H1 (cell line): ENCODE measurements around the gene ITIH4.

Experiments used
- ATF3 ChIP-seq: IDR thresholded peaks from 2 replicates; pipeline ENCODE4 v1.6.1; 2011; ENCODE audit warnings: low read depth, mild to moderate bottlenecking, low read length; ENCODE audit not compliant: insufficient read depth
- CREB1 ChIP-seq: IDR thresholded peaks from 2 replicates; pipeline ENCODE4 v1.6.1; 2012; ENCODE audit warnings: inconsistent platforms
- CTCF ChIP-seq, 3 experiments: IDR thresholded peaks; 1 replicate in 2 of 3; 2 replicates in 1 of 3; pipeline versions ENCODE4 v1.5.1 to v1.6.1; 2011; ENCODE audit warnings: low read length in 3 of 3, mild to moderate bottlenecking in 3 of 3, inconsistent platforms in 2 of 3, low read depth in 1 of 3, moderate library complexity in 1 of 3; ENCODE audit not compliant: insufficient read depth in 1 of 3; ENCODE audit errors: control extremely low read depth in 1 of 3
- EZH2 ChIP-seq: fragments of 200-600 bp; sonication (generic); IDR thresholded peaks from 2 replicates; pipeline ENCODE4 v1.7.1; 2012; ENCODE audit warnings: low read depth, mild to moderate bottlenecking, moderate library complexity, low read length, inconsistent platforms; ENCODE audit not compliant: severe bottlenecking
- JUND ChIP-seq: IDR thresholded peaks from 2 replicates; pipeline ENCODE4 v1.6.1; 2011; ENCODE audit warnings: mild to moderate bottlenecking, improper control_type of control experiment, low read length
- POLR2A ChIP-seq, 2 experiments: IDR thresholded peaks; 1 replicate in 1 of 2; 2 replicates in 1 of 2; pipeline ENCODE4 v1.6.1; 2011; ENCODE audit warnings: low read depth in 2 of 2, low read length in 2 of 2, mild to moderate bottlenecking in 2 of 2; ENCODE audit errors: control extremely low read depth in 1 of 2
- RNF2 ChIP-seq: fragments of 200-900, 300-1000 bp; sonication (generic); IDR thresholded peaks from 2 replicates; pipeline ENCODE4 v1.7.1; 2016; ENCODE audit warnings: borderline replicate concordance, low read depth, mild to moderate bottlenecking, antibody characterized with exemption, low read length; ENCODE audit not compliant: poor library complexity, severe bottlenecking; ENCODE audit errors: missing control alignments
- RXRA ChIP-seq: IDR thresholded peaks from 2 replicates; pipeline ENCODE4 v1.6.1; 2011; ENCODE audit warnings: low read depth, mild to moderate bottlenecking, low read length, moderate library complexity; ENCODE audit not compliant: insufficient read depth
- TAF1 ChIP-seq: IDR thresholded peaks from 2 replicates; pipeline ENCODE4 v1.6.1; 2011; ENCODE audit warnings: mild to moderate bottlenecking, low read depth, low read length
- TEAD4 ChIP-seq: IDR thresholded peaks from 2 replicates; pipeline ENCODE4 v1.6.1; 2012; ENCODE audit warnings: low read depth, low read length, inconsistent platforms, mixed read lengths
- ZNF274 ChIP-seq: IDR thresholded peaks from 2 replicates; pipeline ENCODE4 v1.7.0; 2012; ENCODE audit warnings: low read length, borderline replicate concordance; ENCODE audit errors: extremely low read depth

- TF ChIP-seq TAF1 = no peak
- no peak for TF ChIP-seq RXRA
- no peak for TF ChIP-seq CREB1
- TF ChIP-seq ATF3 = no peak
- TF ChIP-seq POLR2A (IDR thresholded peaks at IDR 0.05; ENCODE audit: control extremely low read depth in 1 of 2, low read depth in 2 of 2, low read length in 2 of 2) = no peak
- no peak for TF ChIP-seq CTCF (IDR thresholded peaks at IDR 0.05; ENCODE audit: control extremely low read depth in 1 of 3, insufficient read depth in 1 of 3, low read depth in 1 of 3, low read length in 3 of 3)
- TF ChIP-seq RNF2 = no peak
- no peak for TF ChIP-seq ZNF274
- no peak for TF ChIP-seq JUND
- no peak for TF ChIP-seq TEAD4
- TF ChIP-seq EZH2 = no peak
These were observed 41.3 kb upstream of the ITIH4 start for GRCh38 chr3:52871761-52872160.
